ENCODE measurements around the gene ZNF750. TPM values are rescaled to one million over a fixed set of nuclear protein-coding genes. Genes with fewer than 3 reads are reported as not detected.

Gene ZNF750
- total and polyA plus RNA-seq, 10 donors = 0.05 to 0.16 (median 0.13) TPM; not detected in 5

DNA sequence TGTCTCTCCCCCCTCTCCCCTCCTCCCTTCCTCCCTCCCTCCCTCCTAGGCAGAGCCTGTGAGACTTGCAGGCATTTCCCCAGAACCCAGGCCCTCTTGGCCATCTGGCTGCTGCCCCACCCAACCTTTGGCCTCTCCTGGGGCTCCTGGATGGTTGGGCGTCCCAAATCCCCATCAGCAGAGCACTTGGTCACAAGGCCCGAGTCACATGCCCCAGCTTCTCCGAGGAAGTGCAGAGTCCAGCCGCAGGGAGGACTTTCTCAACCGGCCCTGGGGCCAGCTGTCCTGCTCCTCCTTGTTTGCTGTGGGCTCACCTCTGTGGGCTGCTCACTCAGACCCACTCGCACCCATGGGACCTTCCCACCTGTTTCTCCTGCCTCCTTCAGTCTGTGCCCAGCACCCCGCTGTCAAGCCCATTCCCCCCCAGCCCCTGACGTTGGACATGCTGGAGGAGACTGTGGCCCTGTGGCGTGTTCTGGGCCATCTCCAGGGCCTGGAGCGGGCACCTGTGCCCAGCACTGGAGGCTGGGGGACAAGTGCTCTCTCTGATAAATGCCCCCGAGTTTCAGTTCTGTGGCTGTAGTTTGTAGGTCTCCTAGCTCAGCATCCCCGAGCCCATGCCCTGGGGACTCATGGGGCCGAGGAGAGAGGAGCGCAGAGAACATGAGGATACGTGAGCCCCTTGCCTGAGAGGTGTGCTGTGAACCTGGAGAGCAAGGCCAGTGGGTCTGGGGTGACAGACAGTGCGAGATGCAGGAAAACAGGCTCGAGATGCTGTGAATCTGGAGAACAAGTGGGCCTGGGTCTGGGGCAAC, 42.3 kb upstream of the ZNF750 start:
- Histone ChIP-seq H3K4me1 (peaks cover 29 to 94% (median 63%) of the 10 kb centered on the region in 6 donors), H3K4me3 (peak overlapping the region in 1 of 8 donors; percentile 42), H3K27ac (peak overlapping the region in 5 of 8 donors; percentile 9 to 79 (median 77)), H3K9me3 (no peaks in the 10 kb centered on the region), H3K27me3 (replicated peaks in 1 of 7) (no peaks in the 10 kb centered on the region), H3K36me3 (peaks cover 0 to 15% (median 0%) of the 10 kb centered on the region in 6 donors)
- TF ChIP-seq, protein P1, sequence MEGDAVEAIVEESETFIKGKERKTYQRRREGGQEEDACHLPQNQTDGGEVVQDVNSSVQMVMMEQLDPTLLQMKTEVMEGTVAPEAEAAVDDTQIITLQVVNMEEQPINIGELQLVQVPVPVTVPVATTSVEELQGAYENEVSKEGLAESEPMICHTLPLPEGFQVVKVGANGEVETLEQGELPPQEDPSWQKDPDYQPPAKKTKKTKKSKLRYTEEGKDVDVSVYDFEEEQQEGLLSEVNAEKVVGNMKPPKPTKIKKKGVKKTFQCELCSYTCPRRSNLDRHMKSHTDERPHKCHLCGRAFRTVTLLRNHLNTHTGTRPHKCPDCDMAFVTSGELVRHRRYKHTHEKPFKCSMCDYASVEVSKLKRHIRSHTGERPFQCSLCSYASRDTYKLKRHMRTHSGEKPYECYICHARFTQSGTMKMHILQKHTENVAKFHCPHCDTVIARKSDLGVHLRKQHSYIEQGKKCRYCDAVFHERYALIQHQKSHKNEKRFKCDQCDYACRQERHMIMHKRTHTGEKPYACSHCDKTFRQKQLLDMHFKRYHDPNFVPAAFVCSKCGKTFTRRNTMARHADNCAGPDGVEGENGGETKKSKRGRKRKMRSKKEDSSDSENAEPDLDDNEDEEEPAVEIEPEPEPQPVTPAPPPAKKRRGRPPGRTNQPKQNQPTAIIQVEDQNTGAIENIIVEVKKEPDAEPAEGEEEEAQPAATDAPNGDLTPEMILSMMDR (IDR thresholded peaks at IDR 0.05 in 8 of 11, conservative IDR thresholded peaks at IDR 0.05 in 3 of 11) = no peak
- no peak for TF ChIP-seq POLR2A (IDR thresholded peaks at IDR 0.05)
- no peak for TF ChIP-seq POLR2AphosphoS5 (IDR thresholded peaks at IDR 0.05)
- peak; percentile 77 for DNase-seq
- WGBS, 5 donors = 75 to 86% (median 84%) methylated on average over 17 of the region's 17 CpGs
- intact Hi-C loops (cut with DNase I; ENCODE audit: low total_unique reads) = no loop called here

DNA sequence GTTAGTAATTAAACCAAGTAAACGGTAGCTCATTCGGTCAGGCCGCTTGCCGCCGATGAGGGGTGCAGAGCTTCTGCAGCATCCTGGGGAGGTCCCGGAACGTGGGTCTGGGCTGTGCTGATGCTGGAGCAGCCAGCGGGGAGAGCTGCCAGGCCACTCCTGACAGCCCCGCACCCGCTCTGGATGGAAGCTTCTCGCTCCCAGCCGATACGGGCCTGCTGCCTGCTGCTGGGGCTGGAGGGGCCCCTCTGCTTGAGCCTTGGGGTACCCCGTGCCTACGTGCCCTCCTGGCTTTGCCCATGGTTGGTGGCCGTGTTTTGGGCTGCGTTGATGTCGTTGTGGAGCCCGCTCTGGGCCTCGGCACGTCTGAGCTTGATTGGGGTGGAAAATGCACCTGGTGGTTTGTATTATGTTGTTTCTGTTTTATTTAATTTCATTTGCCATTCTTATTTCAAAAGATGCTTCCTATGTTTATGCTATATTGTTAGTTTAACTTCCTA, 41.6 kb upstream of the ZNF750 start:
- intact Hi-C loops (cut with DNase I; ENCODE audit: low total_unique reads) = no loop called here
- 91 to 96% (median 94%) methylated on average over 19 to 21 of the region's 21 CpGs for WGBS, 5 donors
- Histone ChIP-seq H3K27me3 (replicated peaks in 1 of 7) (no peaks in the 10 kb centered on the region), H3K9me3 (no peaks in the 10 kb centered on the region), H3K36me3 (peaks cover 0 to 15% (median 0%) of the 10 kb centered on the region in 6 donors), H3K27ac (peak overlapping the region in 1 of 8 donors; percentile 79), H3K4me3 (no peak overlapping the region), H3K4me1 (peaks cover 30 to 95% (median 68%) of the 10 kb centered on the region in 6 donors)
- DNase-seq = no peak
- TF ChIP-seq POLR2A (IDR thresholded peaks at IDR 0.05) (no peak), POLR2AphosphoS5 (IDR thresholded peaks at IDR 0.05) (no peak)
- TF ChIP-seq, protein P1 (IDR thresholded peaks at IDR 0.05 in 8 of 11, conservative IDR thresholded peaks at IDR 0.05 in 3 of 11) = no peak

DNA sequence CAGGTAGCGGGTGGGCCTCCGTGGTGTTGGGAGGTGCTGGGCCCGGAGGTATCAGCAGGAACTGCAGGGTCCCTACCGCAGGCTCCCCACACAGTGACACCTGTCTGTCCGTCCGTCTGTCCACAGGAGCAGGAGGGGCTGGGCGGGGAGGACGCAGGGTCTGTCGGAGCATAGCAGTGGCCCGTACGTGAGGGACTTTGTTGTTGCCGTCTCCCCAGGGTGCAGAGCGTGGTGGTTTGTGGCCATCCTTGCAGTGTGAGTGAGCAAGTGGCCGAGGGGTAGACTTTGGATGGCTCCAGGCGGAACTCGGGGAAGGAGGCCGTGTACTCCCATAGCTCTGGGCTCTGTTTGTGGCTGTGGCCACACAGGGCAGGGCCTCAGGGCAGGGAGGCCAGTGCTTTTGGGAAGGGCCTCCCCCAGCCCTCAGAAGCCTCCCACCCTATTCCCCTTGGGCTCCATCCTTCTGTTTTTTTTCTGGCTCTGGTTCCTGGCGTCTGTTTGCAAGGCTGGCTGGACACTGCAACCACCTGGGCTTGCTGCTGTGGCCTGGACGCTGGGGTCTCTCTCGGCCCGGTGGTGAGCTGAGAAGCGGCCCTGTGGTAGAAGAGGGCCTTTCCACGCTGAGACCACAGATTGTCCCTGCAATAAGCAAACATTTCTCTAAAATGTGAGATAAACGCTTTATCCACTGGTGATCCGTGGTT, 41.0 kb upstream of the ZNF750 start:
- TF ChIP-seq, protein P1 (IDR thresholded peaks at IDR 0.05 in 8 of 11, conservative IDR thresholded peaks at IDR 0.05 in 3 of 11) = no peak
- TF ChIP-seq POLR2AphosphoS5 (IDR thresholded peaks at IDR 0.05) = no peak
- TF ChIP-seq POLR2A (IDR thresholded peaks at IDR 0.05) = no peak
- no peak overlapping the region for H3K27ac ChIP-seq
- H3K9me3 ChIP-seq = no peaks in the 10 kb centered on the region
- DNase-seq = peak; percentile 59
- WGBS, 5 donors = 95 to 96% (median 96%) methylated on average over 17 to 25 of the region's 25 CpGs
- H3K4me3 ChIP-seq = no peak overlapping the region
- H3K36me3 ChIP-seq = peaks cover 0 to 15% (median 0%) of the 10 kb centered on the region in 6 donors
- no peaks in the 10 kb centered on the region for H3K27me3 ChIP-seq (replicated peaks in 1 of 7)
- intact Hi-C loops (cut with DNase I; ENCODE audit: low total_unique reads) = no loop called here
- H3K4me1 ChIP-seq = peaks cover 24 to 95% (median 66%) of the 10 kb centered on the region in 6 donors

Measured in spleen (tissue), 11 donors.